ENCODE measurements around the gene AMOTL2. TPM values are rescaled to one million over a fixed set of nuclear protein-coding genes. Genes with fewer than 3 reads are reported as not detected.

AMOTL2 gene
- total and polyA plus RNA-seq, 2 donors (not counting 1 experiment from before 2014, with no cell fraction given): not detected

DNA sequence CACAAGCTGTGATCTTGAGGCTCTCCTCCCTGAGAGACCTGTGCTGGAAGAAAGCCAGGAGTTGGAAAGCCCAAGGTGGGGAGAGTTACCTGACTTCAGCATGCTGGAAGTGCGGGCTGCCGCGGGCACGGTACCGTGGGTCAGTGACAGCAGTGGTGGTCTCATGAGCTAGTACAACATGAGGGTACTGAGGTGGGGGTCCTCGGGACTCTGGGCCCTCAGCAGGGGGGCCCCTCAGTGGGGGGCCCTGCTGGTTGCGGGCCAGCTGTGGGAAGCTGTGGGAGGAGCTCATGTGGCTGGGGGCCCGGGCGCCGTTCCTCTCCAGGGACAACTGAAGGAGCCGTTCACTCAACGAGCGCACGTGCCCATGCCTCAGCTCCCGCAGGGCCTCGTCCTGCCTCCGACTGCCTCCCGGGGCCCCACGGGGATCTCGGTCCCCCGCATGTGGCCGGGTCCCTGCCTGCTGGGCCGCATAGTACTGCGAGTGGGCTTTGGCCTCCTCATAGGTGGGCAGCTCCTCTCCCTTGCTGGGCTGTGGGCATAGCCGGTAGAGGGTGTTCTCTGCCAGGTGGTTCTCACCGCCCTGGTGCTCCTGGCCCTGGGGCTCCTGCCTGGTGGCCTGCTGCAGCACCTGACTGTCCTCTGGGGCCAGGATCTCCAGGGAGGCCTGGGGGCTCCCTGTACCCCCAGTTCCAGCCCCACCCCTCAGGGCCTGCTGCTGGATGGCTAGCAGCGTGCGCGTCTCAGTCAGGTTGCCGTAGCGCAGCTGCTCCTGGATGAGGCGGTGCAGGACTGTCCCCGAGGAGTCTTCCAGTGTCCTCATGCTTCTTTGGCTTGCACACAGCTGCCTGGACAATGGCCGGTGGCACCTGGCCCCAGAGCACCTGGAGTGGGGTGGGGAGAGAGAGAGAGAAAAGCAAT lies 3.4 kb downstream of the AMOTL2 start:
- H3K4me3 Mint-ChIP-seq: no peak overlapping the region
- H3K27me3 ChIP-seq (replicated peaks in 1 of 4; ENCODE audit: control extremely low read depth in 1 of 4, control insufficient read depth in 3 of 4, insufficient read depth in 4 of 4, low read length in 3 of 4): peaks cover 0 to 34% (median 6%) of the 10 kb centered on the region in 4 experiments
- H4K20me1 ChIP-seq (ENCODE audit: control insufficient read depth, insufficient read depth, low read length, poor library complexity, severe bottlenecking): no peaks in the 10 kb centered on the region
- no peaks in the 10 kb centered on the region for H3K79me2 ChIP-seq (ENCODE audit: control insufficient read depth, insufficient read depth, low read length)
- H3K27ac ChIP-seq (ENCODE audit: low read length in 2 of 2): no peak overlapping the region
- no peak overlapping the region for H2AFZ ChIP-seq (ENCODE audit: insufficient read depth, low read depth, low read length, poor library complexity, severe bottlenecking)
- H3K4me2 ChIP-seq (replicated peaks; ENCODE audit: low read depth, low read length, poor library complexity, severe bottlenecking): no peak overlapping the region
- H3K9ac ChIP-seq (ENCODE audit: low read length): no peak overlapping the region
- H3K4me3 ChIP-seq (ENCODE audit: control extremely low read depth in 1 of 5, extremely low read depth in 1 of 5, insufficient read depth in 1 of 5, low read depth in 2 of 5, low read length in 4 of 5): no peak overlapping the region
- ATAC-seq (ENCODE audit: low read depth): no peak
- peaks cover 0 to 3% (median 0%) of the 10 kb centered on the region in 3 donors for H3K9me3 ChIP-seq (ENCODE audit: control extremely low read depth in 1 of 3, control insufficient read depth in 2 of 3, insufficient read depth in 1 of 3, low read length in 2 of 3)
- intact Hi-C loops (cut with micrococcal nuclease): no loop called here
- peaks cover 30% of the 10 kb centered on the region for H3K27me3 Mint-ChIP-seq
- POLR2A ChIA-PET: no interaction called here
- H3K9me3 Mint-ChIP-seq (ENCODE audit: insufficient read depth): no peaks in the 10 kb centered on the region
- H3K27ac Mint-ChIP-seq: no peak overlapping the region
- CTCF ChIA-PET: interaction anchor here (0.6 kb wide), 1 partner anchor 104 kb away, joined by 3 read pairs; no protein-coding TSS in a partner anchor
- WGBS (ENCODE audit: insufficient coverage): 83% methylated on average over 32 of the region's 34 CpGs
- peaks cover 3% of the 10 kb centered on the region in 2 donors for H3K4me1 ChIP-seq (ENCODE audit: control insufficient read depth in 2 of 2, insufficient read depth in 2 of 2, low read length in 2 of 2)
- peaks cover 14% of the 10 kb centered on the region for H3K4me1 Mint-ChIP-seq
- no peaks in the 10 kb centered on the region for H3K36me3 ChIP-seq (replicated peaks in 1 of 2; ENCODE audit: control extremely low read depth in 1 of 2, control insufficient read depth in 1 of 2, extremely low read depth in 1 of 2, insufficient read depth in 2 of 2, low read length in 1 of 2)
- TF ChIP-seq EZH2 (IDR thresholded peaks at IDR 0.05; ENCODE audit: borderline replicate concordance, insufficient read depth, low read depth, low read length, poor library complexity, severe bottlenecking): no peak
- no peak for DNase-seq

DNA sequence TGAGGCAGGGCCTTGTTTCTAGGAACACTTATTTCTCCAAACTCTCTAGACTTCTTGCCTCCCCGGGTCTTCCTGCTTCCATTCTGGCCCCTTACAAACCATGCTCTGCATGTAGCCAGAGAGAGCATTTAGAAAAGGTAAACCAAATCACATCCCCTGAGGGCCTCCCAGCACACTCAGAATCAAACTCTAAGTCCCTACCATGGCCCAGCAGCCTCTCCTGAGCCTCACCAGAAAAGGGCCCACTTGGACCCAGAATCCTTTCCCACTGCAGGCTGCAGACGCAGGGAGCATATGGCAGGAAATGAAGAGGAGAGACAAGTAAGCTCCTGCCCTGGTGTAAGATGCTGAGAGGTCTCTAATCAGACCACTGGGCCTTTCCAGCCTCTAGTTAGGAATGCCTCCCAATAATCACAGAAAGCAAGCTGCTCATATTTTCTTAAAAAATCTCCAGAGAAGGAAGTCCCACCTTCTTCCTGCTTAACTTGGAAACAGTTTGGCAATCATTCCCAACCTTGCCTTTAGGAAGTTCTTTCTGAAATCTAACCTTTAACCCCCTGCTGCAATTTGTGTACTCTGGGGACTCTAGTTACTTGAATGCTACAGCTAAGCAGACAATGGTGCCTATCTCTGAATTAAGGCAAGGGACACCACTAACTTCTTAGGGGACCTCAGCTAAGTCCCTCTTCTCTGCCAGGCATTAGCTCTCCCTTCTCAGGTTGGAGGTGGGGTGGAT lies 4.2 kb downstream of the AMOTL2 start:
- no peak for DNase-seq
- Mint-ChIP-seq H3K4me1 (peaks cover 10% of the 10 kb centered on the region), H3K27ac (no peak overlapping the region), H3K27me3 (peaks cover 30% of the 10 kb centered on the region), H3K4me3 (no peak overlapping the region), H3K9me3 (ENCODE audit: insufficient read depth) (no peaks in the 10 kb centered on the region)
- TF ChIP-seq, protein P1, sequence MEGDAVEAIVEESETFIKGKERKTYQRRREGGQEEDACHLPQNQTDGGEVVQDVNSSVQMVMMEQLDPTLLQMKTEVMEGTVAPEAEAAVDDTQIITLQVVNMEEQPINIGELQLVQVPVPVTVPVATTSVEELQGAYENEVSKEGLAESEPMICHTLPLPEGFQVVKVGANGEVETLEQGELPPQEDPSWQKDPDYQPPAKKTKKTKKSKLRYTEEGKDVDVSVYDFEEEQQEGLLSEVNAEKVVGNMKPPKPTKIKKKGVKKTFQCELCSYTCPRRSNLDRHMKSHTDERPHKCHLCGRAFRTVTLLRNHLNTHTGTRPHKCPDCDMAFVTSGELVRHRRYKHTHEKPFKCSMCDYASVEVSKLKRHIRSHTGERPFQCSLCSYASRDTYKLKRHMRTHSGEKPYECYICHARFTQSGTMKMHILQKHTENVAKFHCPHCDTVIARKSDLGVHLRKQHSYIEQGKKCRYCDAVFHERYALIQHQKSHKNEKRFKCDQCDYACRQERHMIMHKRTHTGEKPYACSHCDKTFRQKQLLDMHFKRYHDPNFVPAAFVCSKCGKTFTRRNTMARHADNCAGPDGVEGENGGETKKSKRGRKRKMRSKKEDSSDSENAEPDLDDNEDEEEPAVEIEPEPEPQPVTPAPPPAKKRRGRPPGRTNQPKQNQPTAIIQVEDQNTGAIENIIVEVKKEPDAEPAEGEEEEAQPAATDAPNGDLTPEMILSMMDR (IDR thresholded peaks at IDR 0.05): no peak
- TF ChIP-seq EZH2 (IDR thresholded peaks at IDR 0.05; ENCODE audit: borderline replicate concordance, insufficient read depth, low read depth, low read length, poor library complexity, severe bottlenecking): no peak
- no peak overlapping the region for H3K4me3 ChIP-seq (ENCODE audit: control extremely low read depth in 1 of 5, extremely low read depth in 1 of 5, insufficient read depth in 1 of 5, low read depth in 2 of 5, low read length in 4 of 5)
- H3K36me3 ChIP-seq (replicated peaks in 1 of 2; ENCODE audit: control extremely low read depth in 1 of 2, control insufficient read depth in 1 of 2, extremely low read depth in 1 of 2, insufficient read depth in 2 of 2, low read length in 1 of 2): no peaks in the 10 kb centered on the region
- no peak overlapping the region for H3K4me2 ChIP-seq (replicated peaks; ENCODE audit: low read depth, low read length, poor library complexity, severe bottlenecking)
- no peak overlapping the region for H3K27ac ChIP-seq (ENCODE audit: low read length in 2 of 2)
- ChIA-PET POLR2A (no interaction called here), CTCF (interaction anchor here (0.6 kb wide), 1 partner anchor 104 kb away, joined by 3 read pairs; no protein-coding TSS in a partner anchor)
- peaks cover 0 to 30% (median 6%) of the 10 kb centered on the region in 4 experiments for H3K27me3 ChIP-seq (replicated peaks in 1 of 4; ENCODE audit: control extremely low read depth in 1 of 4, control insufficient read depth in 3 of 4, insufficient read depth in 4 of 4, low read length in 3 of 4)
- no peak overlapping the region for H2AFZ ChIP-seq (ENCODE audit: insufficient read depth, low read depth, low read length, poor library complexity, severe bottlenecking)
- intact Hi-C loops (cut with micrococcal nuclease): no loop called here
- 89% methylated on average over 1 of the region's 2 CpGs for WGBS (ENCODE audit: insufficient coverage)
- no peaks in the 10 kb centered on the region for H3K79me2 ChIP-seq (ENCODE audit: control insufficient read depth, insufficient read depth, low read length)
- H3K9ac ChIP-seq (ENCODE audit: low read length): no peak overlapping the region
- H3K9me3 ChIP-seq (ENCODE audit: control extremely low read depth in 1 of 3, control insufficient read depth in 2 of 3, insufficient read depth in 1 of 3, low read length in 2 of 3): peaks cover 0 to 3% (median 0%) of the 10 kb centered on the region in 3 donors
- ATAC-seq (ENCODE audit: low read depth): no peak
- no peaks in the 10 kb centered on the region for H4K20me1 ChIP-seq (ENCODE audit: control insufficient read depth, insufficient read depth, low read length, poor library complexity, severe bottlenecking)
- H3K4me1 ChIP-seq (ENCODE audit: control insufficient read depth in 2 of 2, insufficient read depth in 2 of 2, low read length in 2 of 2): peaks cover 3% of the 10 kb centered on the region in 2 donors
